ENCODE measurements around the gene SPDEF. TPM values are rescaled to one million over a fixed set of nuclear protein-coding genes. Genes with fewer than 3 reads are reported as not detected.

SPDEF gene
- total and polyA plus RNA-seq, 7 donors, result 0.71 to 101 (median 67.4) TPM; not detected in 3

DNA sequence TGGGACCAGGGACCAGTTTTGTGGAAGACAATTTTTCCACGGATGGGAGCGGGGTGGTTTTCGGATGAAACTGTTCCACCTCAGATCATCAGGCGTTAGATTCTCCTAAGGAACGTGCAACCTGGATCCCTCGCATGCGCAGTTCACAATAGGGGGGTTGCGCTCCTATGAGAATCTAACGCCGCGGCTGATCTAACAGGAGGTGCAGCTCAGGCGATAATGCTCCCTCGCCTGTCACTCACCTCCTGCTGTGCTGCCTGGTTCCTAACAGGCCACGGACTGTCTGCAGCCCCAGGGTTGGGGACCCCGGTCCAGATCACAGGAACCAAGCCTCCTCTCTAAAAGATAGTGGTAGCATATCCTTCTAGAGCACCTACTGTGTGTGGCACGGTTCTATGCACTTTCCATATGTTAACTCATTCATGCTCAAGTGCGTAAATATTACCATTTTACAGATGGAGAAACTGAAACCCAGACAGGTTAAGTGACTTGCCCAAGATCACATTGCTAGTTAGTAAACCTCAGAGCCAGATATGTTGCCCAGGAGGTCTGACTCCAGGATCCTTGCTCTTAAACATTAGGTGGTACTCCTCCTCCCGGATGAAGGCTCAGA lies 25.3 kb downstream of the SPDEF start:
- Histone ChIP-seq H3K36me3 (no peaks in the 10 kb centered on the region), H3K9me3 (no peaks in the 10 kb centered on the region), H3K4me1 (peaks cover 0 to 13% (median 8%) of the 10 kb centered on the region in 4 donors), H3K27ac (no peak overlapping the region), H3K27me3 (no peaks in the 10 kb centered on the region), H3K4me3 (peak overlapping the region in 1 of 4 donors; percentile 12)
- intact Hi-C loops (cut with DNase I), result no loop called here
- TF ChIP-seq POLR2A (IDR thresholded peaks at IDR 0.05) (no peak), EP300 (IDR thresholded peaks at IDR 0.05) (no peak), POLR2AphosphoS5 (IDR thresholded peaks at IDR 0.05) (no peak)
- TF ChIP-seq, protein P1, sequence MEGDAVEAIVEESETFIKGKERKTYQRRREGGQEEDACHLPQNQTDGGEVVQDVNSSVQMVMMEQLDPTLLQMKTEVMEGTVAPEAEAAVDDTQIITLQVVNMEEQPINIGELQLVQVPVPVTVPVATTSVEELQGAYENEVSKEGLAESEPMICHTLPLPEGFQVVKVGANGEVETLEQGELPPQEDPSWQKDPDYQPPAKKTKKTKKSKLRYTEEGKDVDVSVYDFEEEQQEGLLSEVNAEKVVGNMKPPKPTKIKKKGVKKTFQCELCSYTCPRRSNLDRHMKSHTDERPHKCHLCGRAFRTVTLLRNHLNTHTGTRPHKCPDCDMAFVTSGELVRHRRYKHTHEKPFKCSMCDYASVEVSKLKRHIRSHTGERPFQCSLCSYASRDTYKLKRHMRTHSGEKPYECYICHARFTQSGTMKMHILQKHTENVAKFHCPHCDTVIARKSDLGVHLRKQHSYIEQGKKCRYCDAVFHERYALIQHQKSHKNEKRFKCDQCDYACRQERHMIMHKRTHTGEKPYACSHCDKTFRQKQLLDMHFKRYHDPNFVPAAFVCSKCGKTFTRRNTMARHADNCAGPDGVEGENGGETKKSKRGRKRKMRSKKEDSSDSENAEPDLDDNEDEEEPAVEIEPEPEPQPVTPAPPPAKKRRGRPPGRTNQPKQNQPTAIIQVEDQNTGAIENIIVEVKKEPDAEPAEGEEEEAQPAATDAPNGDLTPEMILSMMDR (IDR thresholded peaks at IDR 0.05), result no peak
- no peak for DNase-seq
- WGBS, 2 donors, result 93 to 94% methylated on average over 18 of the region's 18 CpGs

DNA sequence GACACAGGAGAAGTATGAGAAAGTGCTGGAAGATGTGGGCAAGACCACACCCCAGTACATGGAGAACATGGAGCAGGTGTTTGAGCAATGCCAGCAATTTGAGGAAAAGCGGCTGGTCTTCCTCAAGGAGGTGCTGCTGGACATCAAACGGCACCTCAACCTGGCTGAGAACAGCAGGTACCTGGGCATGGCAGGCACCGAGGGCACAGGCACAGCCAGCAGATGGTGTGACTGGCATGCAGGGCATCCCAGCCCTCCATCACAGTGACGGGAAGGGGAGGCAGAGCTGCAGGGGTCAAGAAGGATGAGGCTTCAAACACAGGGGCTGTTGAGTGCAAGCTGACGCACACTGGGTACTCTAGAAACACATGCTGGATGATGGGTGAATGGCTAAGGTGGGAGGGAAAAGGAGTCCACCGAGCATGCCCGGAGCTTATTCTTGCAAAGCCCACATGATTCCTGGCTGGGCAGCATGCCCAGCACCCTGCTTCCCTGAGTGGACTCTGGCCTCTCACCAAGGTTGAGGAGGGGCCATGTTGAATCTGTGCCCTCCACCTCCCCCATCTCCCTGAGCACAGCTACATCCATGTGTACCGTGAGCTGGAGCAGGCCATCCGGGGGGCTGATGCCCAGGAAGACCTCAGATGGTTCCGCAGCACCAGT lies 26.3 kb downstream of the SPDEF start:
- intact Hi-C loops (cut with DNase I), result loop anchor here (5.0 kb wide), 2 partner anchors 282 to 332 kb away; partner anchors contain the start of gene SMIM29
- no peak overlapping the region for H3K4me3 ChIP-seq
- no peaks in the 10 kb centered on the region for H3K36me3 ChIP-seq
- no peak for DNase-seq
- 24 to 73% methylated on average over 10 of the region's 10 CpGs for WGBS, 2 donors
- H3K27ac ChIP-seq, result no peak overlapping the region
- H3K9me3 ChIP-seq, result no peaks in the 10 kb centered on the region
- H3K27me3 ChIP-seq, result no peaks in the 10 kb centered on the region
- TF ChIP-seq POLR2AphosphoS5 (IDR thresholded peaks at IDR 0.05), result no peak
- TF ChIP-seq, protein P1 (IDR thresholded peaks at IDR 0.05), result no peak
- TF ChIP-seq POLR2A (IDR thresholded peaks at IDR 0.05), result no peak
- TF ChIP-seq EP300 (IDR thresholded peaks at IDR 0.05), result no peak
- H3K4me1 ChIP-seq, result peaks cover 0 to 13% (median 8%) of the 10 kb centered on the region in 4 donors

DNA sequence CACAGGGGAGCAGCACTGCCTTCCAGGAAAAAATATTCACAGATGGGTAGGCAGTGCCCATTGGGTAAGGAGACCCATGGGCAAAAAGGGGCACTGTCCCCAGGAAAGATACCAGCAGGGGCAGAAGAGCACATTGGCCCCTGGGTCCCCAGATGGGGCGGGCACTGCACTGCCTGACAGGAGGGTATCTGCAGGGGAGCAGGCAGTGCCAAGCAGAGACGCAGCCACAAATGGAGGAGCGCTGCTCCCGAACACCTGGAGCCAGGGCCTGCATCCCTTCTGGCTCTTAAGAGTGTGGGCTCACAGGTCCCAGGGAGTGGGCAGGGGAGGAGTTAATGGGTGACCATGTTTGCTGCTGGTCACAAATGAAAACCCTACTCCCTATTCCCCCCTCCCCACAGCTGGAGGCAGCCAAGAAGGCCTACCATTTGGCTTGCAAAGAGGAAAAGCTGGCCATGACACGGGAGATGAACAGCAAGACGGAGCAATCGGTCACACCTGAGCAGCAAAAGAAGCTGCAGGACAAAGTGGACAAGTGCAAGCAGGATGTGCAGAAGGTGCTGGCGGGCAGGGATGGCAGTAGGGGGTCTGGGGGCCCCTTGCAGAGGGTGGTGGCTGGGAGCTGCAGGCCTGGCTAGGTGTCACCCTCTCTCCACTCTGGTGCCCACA lies 27.0 kb downstream of the SPDEF start:
- no peak overlapping the region for H3K27ac ChIP-seq
- TF ChIP-seq POLR2A (IDR thresholded peaks at IDR 0.05) (no peak), EP300 (IDR thresholded peaks at IDR 0.05) (no peak)
- TF ChIP-seq, protein P1 (IDR thresholded peaks at IDR 0.05), result no peak
- no peak overlapping the region for H3K4me3 ChIP-seq
- H3K36me3 ChIP-seq, result no peaks in the 10 kb centered on the region
- H3K9me3 ChIP-seq, result no peaks in the 10 kb centered on the region
- DNase-seq, result no peak
- intact Hi-C loops (cut with DNase I), result loop anchor here (5.0 kb wide), 2 partner anchors 282 to 332 kb away; partner anchors contain the start of gene SMIM29
- no peaks in the 10 kb centered on the region for H3K27me3 ChIP-seq
- H3K4me1 ChIP-seq, result peaks cover 0 to 13% (median 8%) of the 10 kb centered on the region in 4 donors
- 90 to 94% methylated on average over 8 of the region's 8 CpGs for WGBS, 2 donors

DNA sequence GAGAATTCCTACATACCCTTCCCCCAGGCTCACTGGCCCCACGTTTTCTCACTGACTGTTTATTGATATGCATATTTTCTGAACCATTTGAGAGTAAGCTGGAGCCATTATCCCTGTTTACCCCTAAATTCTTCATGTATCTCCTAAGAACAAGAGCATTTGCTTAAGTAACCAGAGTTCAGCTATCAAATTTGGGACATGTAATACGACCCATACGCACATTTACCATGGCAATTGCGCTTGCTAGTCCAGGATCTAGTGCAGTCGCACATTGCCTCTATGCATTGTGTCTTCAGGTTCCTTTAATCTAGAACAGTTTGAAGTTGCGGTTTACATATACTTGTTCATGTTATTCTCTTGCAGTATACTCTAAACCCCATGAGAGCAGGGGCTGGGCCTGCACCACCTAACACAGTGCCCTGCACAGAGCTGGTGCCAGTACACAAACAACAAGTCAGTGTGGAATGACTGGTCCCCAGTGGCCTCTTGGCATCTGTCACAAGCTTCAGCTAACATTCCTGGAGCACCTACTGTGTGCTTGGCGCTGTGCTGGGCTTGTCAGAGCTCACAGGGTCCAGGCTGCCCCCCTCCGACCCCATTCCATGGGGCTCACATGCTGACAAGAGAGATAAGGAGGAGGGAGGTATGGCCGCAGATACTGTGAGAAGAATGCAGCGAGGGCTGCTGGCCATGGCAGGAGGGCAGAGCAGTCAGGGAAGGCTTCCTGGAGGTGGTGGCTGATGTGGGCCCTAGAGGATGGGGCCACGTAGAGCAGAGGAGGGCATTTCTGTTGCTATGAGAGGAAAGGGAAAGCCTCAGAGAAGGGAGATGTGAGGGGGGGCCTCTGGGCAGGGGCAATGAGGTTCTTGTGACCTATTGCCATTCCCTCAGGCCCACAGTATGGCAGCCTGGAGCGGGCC lies 28.1 kb downstream of the SPDEF start:
- intact Hi-C loops (cut with DNase I), result loop anchor here (1.0 to 5.0 kb wide), 4 partner anchors 81 to 331 kb away; partner anchors contain the start of genes SMIM29 and SNRPC
- DNase-seq, result no peak
- WGBS, 2 donors, result 88 to 92% methylated on average over 12 of the region's 12 CpGs
- H3K9me3 ChIP-seq, result no peaks in the 10 kb centered on the region
- TF ChIP-seq POLR2A (IDR thresholded peaks at IDR 0.05) (no peak), POLR2AphosphoS5 (IDR thresholded peaks at IDR 0.05) (no peak), EP300 (IDR thresholded peaks at IDR 0.05) (no peak)
- TF ChIP-seq, protein P1 (IDR thresholded peaks at IDR 0.05), result no peak
- no peak overlapping the region for H3K4me3 ChIP-seq
- no peaks in the 10 kb centered on the region for H3K36me3 ChIP-seq
- H3K4me1 ChIP-seq, result peaks cover 0 to 13% (median 8%) of the 10 kb centered on the region in 4 donors
- H3K27ac ChIP-seq, result no peak overlapping the region
- H3K27me3 ChIP-seq, result no peaks in the 10 kb centered on the region

Data from sigmoid colon (tissue), 7 donors.